Glomerular visceral epithelial cell (primary cell): Measurements from ENCODE around the gene CD34.
"Not testable (repeated sequence)": the region's sequence is repeated elsewhere in the genome, so short reads cannot be mapped to it uniquely, and the experiment has no call there.

Experiments
- DNase-seq: peaks from one replicate; pipeline ENCODE4 v3.0.0-alpha.2; 2016; ENCODE audit errors: extremely low spot score

The CD34 gene

GRCh38 chr1:207910591-207911354 is at the start of gene CD34:
Gene CD34, minus strand, starts transcription at chr1:207911125. Its CDS starts 45 bp downstream, at chr1:207911080.
- DNase-seq: peak; percentile 8

DNA sequence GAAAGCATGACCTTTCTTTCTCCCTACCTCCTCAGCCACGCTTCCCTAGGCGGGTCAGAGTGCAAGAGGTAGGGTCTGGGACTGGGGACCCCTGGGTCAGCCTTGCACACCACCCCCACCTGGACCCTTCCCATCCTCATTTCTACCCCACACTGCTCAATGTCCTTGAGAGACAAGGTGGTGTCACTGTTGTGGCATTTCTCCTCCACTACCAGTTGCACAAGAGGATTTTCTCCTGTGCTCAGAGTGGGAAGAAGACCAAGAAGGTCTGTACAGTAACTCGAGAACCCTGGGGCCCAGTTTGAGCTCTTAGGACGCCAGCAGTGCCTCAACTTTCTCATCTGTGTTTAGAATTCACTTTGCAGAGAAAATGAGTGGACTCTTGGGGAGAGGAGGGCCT is 49.4 kb upstream of the CD34 start:
- DNase-seq: no peak

GRCh38 chr1:207959910-207960309 is 49.0 kb upstream of the CD34 start:
- no peak for DNase-seq

GRCh38 chr1:207959141-207959825 is 48.4 kb upstream of the CD34 start:
- peak; percentile 26 for DNase-seq

DNA sequence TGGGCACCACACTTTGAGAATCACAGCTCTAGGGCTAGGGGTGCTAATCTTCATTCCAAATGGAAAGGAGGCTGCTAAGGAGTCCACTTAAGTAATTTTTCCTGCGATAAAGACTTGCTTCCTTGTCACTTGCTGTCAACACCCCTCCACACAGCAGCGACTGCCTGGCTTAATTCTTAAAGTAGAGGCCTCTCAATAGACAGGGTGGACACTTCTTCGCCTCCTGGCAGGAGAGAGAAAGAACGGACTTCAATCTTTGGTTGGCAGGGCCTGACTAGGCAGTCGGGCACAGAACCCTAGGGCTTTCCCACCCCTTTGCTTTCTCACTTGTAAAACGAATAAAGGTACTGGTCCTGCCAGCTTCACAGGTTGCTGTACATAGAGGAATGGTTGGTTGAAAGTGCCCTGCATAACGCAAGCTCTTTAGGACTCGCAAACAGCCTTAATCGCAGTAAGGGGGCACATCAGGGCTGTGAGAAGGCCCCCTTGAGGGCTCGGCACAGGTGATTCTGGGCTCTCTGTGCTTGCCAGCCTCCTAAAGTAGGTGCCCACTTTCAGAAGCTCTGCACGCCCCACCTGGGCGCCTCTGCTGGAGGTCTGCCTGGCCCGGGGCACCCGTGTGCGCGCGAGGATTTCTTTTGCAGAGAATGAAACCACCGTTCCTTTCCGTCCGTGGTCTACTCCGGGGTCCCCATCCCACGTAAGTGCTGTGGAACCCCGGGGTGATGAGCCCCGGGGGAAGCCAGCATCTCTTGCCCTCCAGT is 47.6 kb upstream of the CD34 start:
- no peak for DNase-seq

DNA sequence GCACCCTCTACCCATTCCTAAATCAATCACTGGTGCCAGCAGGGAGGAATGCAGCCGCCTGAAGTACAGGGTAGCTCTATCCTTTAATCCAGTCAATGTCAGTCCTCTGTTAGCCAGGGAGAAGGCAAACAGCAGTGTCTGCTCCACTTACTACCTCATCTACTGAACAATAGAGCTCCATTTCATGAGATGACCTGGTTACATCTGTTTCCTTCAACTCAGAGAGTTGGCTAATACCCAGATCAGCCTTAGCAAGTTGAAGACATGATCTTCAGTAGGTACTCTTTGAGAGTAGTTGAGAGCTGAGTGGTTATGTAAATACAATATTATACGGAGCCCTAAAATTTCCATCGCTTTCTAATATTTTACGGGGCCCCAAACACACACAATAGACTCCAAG is 46.1 kb upstream of the CD34 start:
- no peak for DNase-seq

DNA sequence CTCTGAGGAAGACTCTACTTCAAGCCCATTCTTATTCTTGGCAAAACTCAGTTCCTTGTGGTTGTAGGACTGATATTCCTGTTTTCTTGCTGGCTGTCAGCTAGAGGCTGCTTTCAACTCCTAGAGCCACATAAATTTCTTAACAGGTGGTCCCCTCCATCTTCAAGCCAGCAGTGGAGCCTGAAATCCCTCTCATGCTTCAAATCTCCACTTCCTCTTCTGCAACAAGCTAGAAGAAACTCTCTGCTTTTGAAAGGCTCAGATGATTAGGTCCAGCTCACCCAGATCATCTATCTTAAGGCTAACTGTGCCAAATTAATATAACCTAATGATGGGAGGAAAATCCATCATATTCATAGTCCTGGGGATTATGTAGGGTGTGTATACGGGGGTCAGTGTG is 43.2 kb upstream of the CD34 start:
- no peak for DNase-seq

GRCh38 chr1:207952617-207953542 is 42.0 kb upstream of the CD34 start:
- no peak for DNase-seq

DNA sequence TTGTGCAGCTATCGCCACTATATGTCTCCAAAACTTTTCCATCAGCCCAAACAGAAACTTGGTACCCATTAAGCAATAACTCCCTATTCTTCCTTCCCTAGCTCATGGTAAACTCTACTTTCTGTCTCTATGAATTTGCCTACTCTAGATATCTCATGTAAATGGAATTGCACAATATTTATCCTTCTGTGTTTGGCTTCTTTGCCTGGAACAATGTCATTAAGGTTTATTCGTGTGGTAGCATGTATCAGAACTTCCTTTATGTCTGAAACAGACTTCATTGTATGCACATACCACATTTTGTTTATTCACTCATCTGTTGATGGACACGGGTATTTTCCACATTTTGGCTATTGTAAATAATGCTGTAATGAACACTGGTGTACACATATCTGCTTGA is 40.7 kb upstream of the CD34 start:
- DNase-seq: no peak

DNA sequence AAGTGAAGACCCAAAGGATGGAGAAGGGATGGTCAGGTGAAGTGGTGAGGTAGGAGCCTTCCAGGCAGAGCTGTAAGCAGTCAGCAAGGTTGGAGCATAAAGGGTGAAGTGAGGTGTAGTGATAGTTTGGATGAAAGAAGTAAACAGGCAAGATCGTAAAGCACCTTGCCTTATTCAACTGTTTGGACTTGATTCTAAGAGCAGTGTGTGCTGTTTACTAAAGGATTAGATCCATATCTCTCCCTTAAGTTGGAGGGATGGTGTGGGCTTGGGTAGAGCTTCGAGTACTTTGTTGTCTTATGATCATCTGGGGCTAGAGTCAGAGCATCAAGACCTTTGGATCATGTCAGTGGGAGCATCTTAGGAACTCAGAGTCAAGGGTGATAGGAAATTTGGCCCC is 39.8 kb upstream of the CD34 start:
- no peak for DNase-seq

DNA sequence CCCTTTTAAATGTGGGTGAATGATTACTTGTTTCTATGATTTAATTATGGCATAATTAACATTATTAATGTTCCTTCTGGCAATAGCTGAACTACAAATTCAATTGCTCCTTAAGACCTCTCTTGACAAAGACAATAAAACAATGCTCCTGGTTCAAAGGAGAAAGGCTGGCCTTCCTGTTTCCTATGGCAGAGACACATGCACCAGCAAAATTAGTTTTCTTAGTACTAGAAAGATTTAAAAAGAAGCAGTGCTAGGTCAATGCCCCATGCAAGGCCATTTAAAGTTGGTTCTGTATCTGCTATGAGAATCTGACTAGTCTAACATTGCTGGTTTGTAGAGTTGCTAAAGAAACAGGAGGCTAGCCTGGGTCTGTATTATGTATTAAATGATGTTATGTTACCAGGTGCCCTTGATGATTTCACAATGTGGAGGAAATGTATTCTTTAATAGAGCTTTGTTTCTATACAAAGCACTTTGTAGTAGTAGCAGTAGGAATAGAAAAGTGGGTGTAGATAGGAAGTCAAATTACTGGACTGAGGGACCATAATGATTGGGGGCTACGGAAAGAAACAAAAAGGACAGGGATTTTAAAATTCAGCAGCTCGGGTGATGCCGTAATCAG is 38.8 kb upstream of the CD34 start:
- no peak for DNase-seq

DNA sequence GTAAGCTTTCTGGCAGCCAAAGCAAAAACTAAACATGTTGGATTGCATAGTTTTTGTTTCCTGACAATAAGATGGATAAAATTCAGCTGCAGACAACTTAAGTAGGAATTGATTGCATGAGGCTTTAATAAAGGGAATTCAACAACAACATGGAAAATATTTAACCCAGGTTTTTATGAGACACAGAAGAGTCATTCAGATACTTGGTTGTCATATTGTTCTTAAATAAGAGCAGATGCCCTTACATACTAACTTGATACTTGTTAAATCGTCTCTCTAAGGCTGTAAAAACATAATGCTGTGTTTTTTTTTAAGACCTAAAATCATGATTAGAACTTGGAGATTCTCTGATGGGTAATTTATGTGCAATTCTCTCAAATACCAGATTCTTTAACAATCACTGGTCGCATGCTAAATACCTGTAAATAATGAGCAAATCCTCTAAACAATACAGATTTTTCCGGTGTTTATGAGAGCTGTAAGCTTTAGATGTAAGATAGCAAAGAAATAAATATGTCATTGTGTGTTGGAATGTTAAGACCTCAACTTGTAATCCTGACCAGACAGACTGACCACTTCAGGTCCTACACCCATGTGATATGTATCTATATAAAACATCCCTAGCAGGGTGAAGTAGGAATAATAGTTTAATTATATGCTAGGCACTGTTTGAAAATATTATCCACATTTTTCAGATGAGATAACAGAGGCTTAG is 37.8 kb upstream of the CD34 start:
- DNase-seq: no peak

GRCh38 chr1:207946756-207947155 is 35.8 kb upstream of the CD34 start:
- DNase-seq: no peak

DNA sequence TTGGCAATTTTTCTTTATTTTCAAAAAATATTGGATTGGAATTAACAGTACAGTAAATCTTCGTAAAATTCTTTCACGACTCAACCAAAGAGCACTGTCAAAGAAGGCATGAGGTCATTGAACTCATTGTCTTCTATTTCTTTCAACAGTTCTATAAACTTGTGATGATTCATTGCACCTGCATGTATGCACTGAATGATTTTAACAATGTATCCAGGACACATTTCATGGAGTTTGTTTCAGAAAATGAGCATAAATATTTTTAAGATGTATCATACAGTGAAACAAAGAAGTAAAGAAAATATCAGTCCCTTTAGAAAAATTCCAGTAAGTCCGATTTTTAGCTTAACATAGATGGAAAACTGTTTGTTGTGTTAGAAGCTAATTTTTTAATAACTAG is 33.6 kb upstream of the CD34 start:
- peak; percentile 44 for DNase-seq

DNA sequence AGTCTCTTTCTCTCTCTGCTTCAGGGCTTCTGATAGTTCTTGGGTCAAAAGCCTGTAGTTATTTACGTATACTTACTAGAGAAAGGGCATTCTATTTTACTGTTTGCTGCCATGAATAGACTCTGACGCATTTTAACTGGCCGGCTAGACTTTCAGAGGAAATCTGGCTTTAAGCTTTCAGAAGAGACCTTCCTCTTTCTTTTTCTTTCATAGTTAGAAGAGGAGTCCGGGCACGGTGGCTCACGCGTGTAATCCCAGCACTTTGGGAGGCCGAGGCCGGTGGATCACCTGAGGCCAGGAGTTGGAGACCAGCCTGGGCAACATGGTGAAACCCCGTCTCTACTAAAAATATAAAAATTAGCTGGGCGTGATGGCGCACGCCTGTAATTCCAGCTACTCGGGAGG is 31.4 kb upstream of the CD34 start:
- DNase-seq: not testable (repeated sequence)

DNA sequence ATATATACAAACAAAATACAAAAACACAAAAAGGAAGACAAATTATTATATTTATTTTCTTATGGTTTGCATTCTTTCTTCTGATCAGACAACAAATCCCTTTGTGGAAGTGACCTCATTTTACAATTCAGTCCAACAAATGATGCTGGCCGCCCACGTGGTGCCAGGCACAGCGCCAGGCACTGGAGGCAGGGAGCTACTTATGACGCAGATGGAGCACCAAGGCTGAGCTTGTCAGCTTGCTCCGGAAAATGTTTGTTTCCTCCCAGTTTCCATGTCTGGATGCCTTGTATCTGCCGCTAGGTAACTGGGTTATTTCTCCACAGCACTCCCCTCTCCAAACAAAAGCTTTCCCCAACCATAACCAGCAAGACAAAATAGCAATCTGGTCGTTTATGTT is 30.7 kb upstream of the CD34 start:
- no peak for DNase-seq

- DNase-seq: peak; percentile 7
Measured at GRCh38 chr1:207938016-207938415, 27.1 kb upstream of the CD34 start.

DNA sequence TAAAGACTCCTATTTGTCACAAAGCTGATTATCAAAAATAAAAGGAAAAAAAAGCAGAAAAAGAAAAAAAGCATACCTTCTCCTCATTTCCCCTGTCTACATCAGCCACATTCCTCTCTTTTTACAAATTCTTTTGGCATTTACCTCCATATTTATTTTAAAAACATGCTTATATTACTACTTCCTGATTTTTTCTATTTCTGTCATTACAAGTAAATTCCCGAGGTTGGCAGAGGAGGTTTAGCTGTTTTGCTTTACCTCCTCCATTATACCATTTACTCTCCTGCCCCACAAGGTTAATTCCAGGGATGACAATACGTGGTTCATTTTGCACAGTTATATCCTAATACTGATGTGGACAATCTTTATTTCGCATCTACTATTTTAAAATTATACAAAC is 26.3 kb upstream of the CD34 start:
- DNase-seq: no peak

DNA sequence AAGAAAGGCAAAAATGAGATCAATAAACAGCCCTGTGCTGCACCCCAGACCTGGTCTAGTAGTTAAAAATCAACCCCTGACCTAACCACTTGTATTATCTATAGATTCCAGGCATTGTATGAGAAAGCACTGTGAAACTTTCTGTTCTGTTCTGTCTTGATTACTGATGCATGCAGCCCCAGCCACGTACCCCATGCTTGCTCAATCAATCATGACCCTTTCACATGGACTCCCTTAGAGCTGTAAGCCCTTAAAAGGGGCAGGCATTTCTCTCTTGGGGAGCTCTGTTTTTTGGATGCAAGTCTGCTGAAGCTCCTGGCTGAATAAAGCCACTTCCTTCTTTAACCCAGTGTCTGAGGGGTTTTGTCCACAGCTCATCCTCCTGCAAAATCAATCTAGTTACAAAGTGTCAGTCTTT is 24.2 kb upstream of the CD34 start:
- DNase-seq: peak; percentile 86

DNA sequence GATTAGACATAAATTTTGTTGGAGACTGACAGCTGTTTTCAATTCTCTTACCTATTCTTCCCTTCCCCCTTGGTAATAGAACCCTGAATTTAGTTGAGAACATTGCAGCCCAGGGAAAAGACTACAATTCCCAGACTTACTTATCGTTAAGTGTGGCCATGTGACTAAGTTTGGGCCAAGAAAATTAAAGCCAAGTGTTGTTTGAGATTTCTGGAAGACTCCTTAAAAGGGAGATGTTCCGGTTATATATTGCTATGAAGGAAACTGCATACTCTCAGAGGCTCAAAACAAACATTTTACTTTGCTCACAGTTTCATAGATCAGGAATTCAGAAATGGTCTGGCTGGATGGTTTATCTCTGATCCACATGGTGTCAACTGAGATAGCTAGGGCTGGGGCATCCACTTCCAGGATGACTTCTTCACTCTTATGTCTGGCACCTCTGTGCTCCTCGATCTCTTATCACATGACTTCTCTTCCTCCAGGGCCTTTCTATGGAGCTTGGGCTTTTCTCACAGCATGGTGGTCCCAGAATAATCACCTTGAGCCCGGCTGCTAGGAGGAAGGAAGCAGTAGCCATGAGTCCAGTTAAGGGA is 22.4 kb upstream of the CD34 start:
- no peak for DNase-seq
